Keratinocyte (primary cell): Measurements from ENCODE around the gene VPS13A. TPM values are rescaled to one million over a fixed set of nuclear protein-coding genes. Genes with fewer than 3 reads are reported as not detected.

Experiments used
- DNase-seq: peaks from one replicate; pipeline ENCODE4 v3.0.0-alpha.2; 2011; ENCODE audit warnings: low read depth, missing footprints, low spot score
- FAIRE-seq: peaks from 2 replicates; lab custom pipeline; 2011; peaks lifted over from hg19 to GRCh38; lab: Jason Lieb, UNC
- H2AFZ ChIP-seq: 2 replicates; pipeline ENCODE4 v1.6.0; 2012; ENCODE audit warnings: low read length, control low read depth, inconsistent platforms; ENCODE audit not compliant: control insufficient read depth
- H3K27ac ChIP-seq: 2 replicates; pipeline ENCODE4 v1.5.1; 2011; ENCODE audit warnings: low read length; ENCODE audit not compliant: control insufficient read depth, insufficient read depth
- H3K27me3 ChIP-seq: 3 replicates; pipeline ENCODE4 v1.6.0; 2011; ENCODE audit warnings: low read length; ENCODE audit not compliant: control insufficient read depth, insufficient read depth; ENCODE audit errors: extremely low read depth
- H3K36me3 ChIP-seq, 2 experiments: 2 replicates in 1 of 2; 3 replicates in 1 of 2; pipeline ENCODE4 v1.5.1; 2011; ENCODE audit warnings: low read length in 2 of 2, mild to moderate bottlenecking in 1 of 2; ENCODE audit not compliant: control insufficient read depth in 2 of 2, insufficient read depth in 2 of 2; ENCODE audit errors: extremely low read depth in 1 of 2
- H3K4me1 ChIP-seq: 3 replicates; pipeline ENCODE4 v1.5.1; 2011; ENCODE audit warnings: low read length; ENCODE audit not compliant: control insufficient read depth, insufficient read depth; ENCODE audit errors: extremely low read depth
- H3K4me2 ChIP-seq: 3 replicates; pipeline ENCODE4 v1.6.0; 2011; ENCODE audit warnings: low read depth, low read length; ENCODE audit not compliant: control insufficient read depth, insufficient read depth; ENCODE audit errors: extremely low read depth
- H3K4me3 ChIP-seq, 3 experiments: fragments of 200-600 bp in 1 of 3; sonication (generic) in 1 of 3; 2 replicates in 2 of 3; 3 replicates in 1 of 3; pipeline ENCODE4 v1.5.1; 2011 to 2016; ENCODE audit warnings: low read length in 3 of 3, mild to moderate bottlenecking in 3 of 3, control low read depth in 2 of 3, inconsistent platforms in 1 of 3, low read depth in 1 of 3, mixed read lengths in 1 of 3, mixed run types in 1 of 3, moderate library complexity in 1 of 3; ENCODE audit not compliant: control insufficient read depth in 2 of 3, insufficient read depth in 2 of 3; ENCODE audit errors: extremely low read depth in 1 of 3
- H3K79me2 ChIP-seq: 2 replicates; pipeline ENCODE4 v1.6.0; 2012; ENCODE audit warnings: low read length; ENCODE audit not compliant: control insufficient read depth, insufficient read depth
- H3K9ac ChIP-seq: 3 replicates; pipeline ENCODE4 v1.6.0; 2011; ENCODE audit warnings: low read length; ENCODE audit not compliant: control insufficient read depth, insufficient read depth; ENCODE audit errors: extremely low read depth
- H3K9me1 ChIP-seq: 3 replicates; pipeline ENCODE4 v1.6.0; 2011; ENCODE audit warnings: low read length; ENCODE audit not compliant: control insufficient read depth, insufficient read depth; ENCODE audit errors: extremely low read depth
- H3K9me3 ChIP-seq: 2 replicates; pipeline ENCODE4 v1.5.1; 2012; ENCODE audit warnings: low read depth, low read length; ENCODE audit not compliant: control insufficient read depth
- H4K20me1 ChIP-seq: 3 replicates; pipeline ENCODE4 v1.6.0; 2011; ENCODE audit warnings: low read length; ENCODE audit not compliant: control insufficient read depth, insufficient read depth; ENCODE audit errors: extremely low read depth
- CTCF ChIP-seq, 3 experiments: IDR thresholded peaks in 1 of 3; conservative IDR thresholded peaks in 1 of 3; optimal IDR thresholded peaks in 1 of 3; 2 replicates in 2 of 3; 3 replicates in 1 of 3; pipeline versions ENCODE3 to v1.5.1; 2011; ENCODE audit warnings: low read length in 3 of 3, mild to moderate bottlenecking in 3 of 3, moderate library complexity in 2 of 3, control low read depth in 1 of 3, inconsistent platforms in 1 of 3; ENCODE audit not compliant: insufficient read depth in 2 of 3; ENCODE audit errors: extremely low read depth in 1 of 3
- EZH2 ChIP-seq: IDR thresholded peaks from one replicate; pipeline ENCODE4 v1.6.1; 2012; ENCODE audit warnings: inconsistent platforms, mild to moderate bottlenecking, low read length, moderate library complexity
- dilution Hi-C: fragments of 300-500 bp; cut with MboI; formaldehyde crosslinking; loops from one replicate; pipeline ENCODE4 v1.7.0; 2020; ENCODE audit warnings: low sequenced_read_pairs; ENCODE audit not compliant: extremely low pct_ligation_motif_present
- polyA plus RNA-seq, 5 experiments: library from polyadenylated mRNA; depleted of rRNA in 3 of 5; stranded (reverse) in 3 of 5; stranded (forward) in 1 of 5; unstranded in 1 of 5; fragments of >200 nt; gene quantifications; 1 replicate in 1 of 5; 2 replicates in 3 of 5; 3 replicates in 1 of 5; pipeline versions ENCODE4 v1.2.1 to v1.2.3, GENCODE V29; 2011 to 2012; ENCODE audit warnings: missing spikeins in 2 of 5, low read depth in 1 of 5, low replicate concordance in 1 of 5

VPS13A gene
- polyA plus RNA-seq, 1 donor (not counting 4 experiments of a cell fraction or from before 2014, with no cell fraction given): 55.3 TPM

GRCh38 chr9:77429928-77430327 lies 252.6 kb downstream of the VPS13A start:
- DNase-seq: no peak
- H3K27ac ChIP-seq: no peak overlapping the region
- no peak for TF ChIP-seq CTCF (optimal IDR thresholded peaks at IDR 0.05 in 1 of 3, IDR thresholded peaks at IDR 0.05 in 1 of 3, conservative IDR thresholded peaks at IDR 0.05 in 1 of 3; ENCODE audit: extremely low read depth in 1 of 3, insufficient read depth in 2 of 3, low read length in 3 of 3)
- TF ChIP-seq EZH2: no peak
- dilution Hi-C loops: no loop called here
- H3K27me3 ChIP-seq: no peaks in the 10 kb centered on the region
- H3K9ac ChIP-seq: no peak overlapping the region
- no peak overlapping the region for H3K4me2 ChIP-seq
- no peaks in the 10 kb centered on the region for H3K9me3 ChIP-seq
- no peaks in the 10 kb centered on the region for H4K20me1 ChIP-seq
- H3K4me1 ChIP-seq: no peaks in the 10 kb centered on the region
- no peak overlapping the region for H3K4me3 ChIP-seq
- FAIRE-seq: no peak
- no peaks in the 10 kb centered on the region for H3K79me2 ChIP-seq
- H2AFZ ChIP-seq: no peak overlapping the region
- H3K36me3 ChIP-seq: no peaks in the 10 kb centered on the region
- H3K9me1 ChIP-seq: no peaks in the 10 kb centered on the region

GRCh38 chr9:77432053-77432452 lies 254.7 kb downstream of the VPS13A start:
- H3K4me3 ChIP-seq: no peak overlapping the region
- H3K36me3 ChIP-seq: no peaks in the 10 kb centered on the region
- H3K9me3 ChIP-seq: no peaks in the 10 kb centered on the region
- FAIRE-seq (no peak), DNase-seq (no peak)
- dilution Hi-C loops: no loop called here
- no peaks in the 10 kb centered on the region for H3K4me1 ChIP-seq
- no peaks in the 10 kb centered on the region for H3K27me3 ChIP-seq
- H4K20me1 ChIP-seq: no peaks in the 10 kb centered on the region
- H3K27ac ChIP-seq: no peak overlapping the region
- no peak for TF ChIP-seq CTCF (optimal IDR thresholded peaks at IDR 0.05 in 1 of 3, IDR thresholded peaks at IDR 0.05 in 1 of 3, conservative IDR thresholded peaks at IDR 0.05 in 1 of 3; ENCODE audit: extremely low read depth in 1 of 3, insufficient read depth in 2 of 3, low read length in 3 of 3)
- TF ChIP-seq EZH2: no peak
- H3K9me1 ChIP-seq: no peaks in the 10 kb centered on the region
- H3K79me2 ChIP-seq: no peaks in the 10 kb centered on the region
- no peak overlapping the region for H3K9ac ChIP-seq
- H3K4me2 ChIP-seq: no peak overlapping the region
- H2AFZ ChIP-seq: no peak overlapping the region
